DND-41 (cell line): ENCODE results near the gene CENPU.
A peak's percentile ranks its signal among the peaks of the same experiment; 100 is the strongest.

Experiments used
- ATAC-seq: fragments of 200-7000 bp; cut with Tn5 transposase; 3 replicates; pipeline ENCODE4 v1.9.1; 2021; ENCODE audit warnings: low read depth; ENCODE audit not compliant: insufficient read depth
- DNase-seq: peaks from one replicate; pipeline ENCODE4 v3.0.0-alpha.2; 2020
- H2AFZ ChIP-seq: 2 replicates; pipeline ENCODE4 v1.6.0; 2012; ENCODE audit warnings: low read depth, low read length
- H3K27ac ChIP-seq: 2 replicates; pipeline ENCODE4 v1.5.1; 2012; ENCODE audit warnings: low read length, inconsistent platforms
- H3K27me3 ChIP-seq: fragments of 200-600 bp; sonication (generic); 2 replicates; pipeline ENCODE4 v1.6.0; 2012; ENCODE audit warnings: low read length, mild to moderate bottlenecking, inconsistent platforms; ENCODE audit not compliant: insufficient read depth, poor library complexity
- H3K36me3 ChIP-seq: 2 replicates; pipeline ENCODE4 v1.5.1; 2012; ENCODE audit warnings: low read length, inconsistent platforms; ENCODE audit not compliant: insufficient read depth
- H3K4me1 ChIP-seq: 2 replicates; pipeline ENCODE4 v1.5.1; 2012; ENCODE audit warnings: mild to moderate bottlenecking, low read length; ENCODE audit not compliant: insufficient read depth
- H3K4me2 ChIP-seq: 2 replicates; pipeline ENCODE4 v1.6.0; 2012; ENCODE audit warnings: mild to moderate bottlenecking, moderate library complexity, low read length, inconsistent platforms; ENCODE audit not compliant: insufficient read depth
- H3K4me3 ChIP-seq, 2 experiments: fragments of 200-600 bp in 1 of 2; shearing (Covaris generic) in 1 of 2; 2 replicates each; pipeline ENCODE4 v1.5.1; 2012 to 2016; ENCODE audit warnings: inconsistent platforms in 2 of 2, low read length in 2 of 2, mild to moderate bottlenecking in 2 of 2, low read depth in 1 of 2, moderate library complexity in 1 of 2
- H3K79me2 ChIP-seq: 2 replicates; pipeline ENCODE4 v1.6.0; 2012; ENCODE audit warnings: low read length, inconsistent platforms; ENCODE audit not compliant: insufficient read depth
- H3K9ac ChIP-seq: 2 replicates; pipeline ENCODE4 v1.6.0; 2012; ENCODE audit warnings: low read depth, mild to moderate bottlenecking, inconsistent platforms, low read length, moderate library complexity
- H3K9me3 ChIP-seq: 2 replicates; pipeline ENCODE4 v1.5.1; 2012; ENCODE audit warnings: low read length, moderate library complexity, mild to moderate bottlenecking, inconsistent platforms; ENCODE audit not compliant: insufficient read depth, severe bottlenecking
- H4K20me1 ChIP-seq: 2 replicates; pipeline ENCODE4 v1.6.0; 2012; ENCODE audit warnings: low read length; ENCODE audit not compliant: insufficient read depth
- EZH2 ChIP-seq: IDR thresholded peaks from 3 replicates; pipeline ENCODE4 v1.6.1; 2012; ENCODE audit warnings: borderline replicate concordance, low read depth, mild to moderate bottlenecking, moderate library complexity, low read length, inconsistent platforms; ENCODE audit not compliant: severe bottlenecking
- TF ChIP-seq, protein P1 (sequence below): IDR thresholded peaks from 2 replicates; pipeline ENCODE4 v1.5.1; 2012; ENCODE audit warnings: borderline replicate concordance, low read length, moderate library complexity, mild to moderate bottlenecking; ENCODE audit not compliant: poor library complexity, severe bottlenecking; ENCODE audit errors: extremely low read depth

CENPU gene

DNA sequence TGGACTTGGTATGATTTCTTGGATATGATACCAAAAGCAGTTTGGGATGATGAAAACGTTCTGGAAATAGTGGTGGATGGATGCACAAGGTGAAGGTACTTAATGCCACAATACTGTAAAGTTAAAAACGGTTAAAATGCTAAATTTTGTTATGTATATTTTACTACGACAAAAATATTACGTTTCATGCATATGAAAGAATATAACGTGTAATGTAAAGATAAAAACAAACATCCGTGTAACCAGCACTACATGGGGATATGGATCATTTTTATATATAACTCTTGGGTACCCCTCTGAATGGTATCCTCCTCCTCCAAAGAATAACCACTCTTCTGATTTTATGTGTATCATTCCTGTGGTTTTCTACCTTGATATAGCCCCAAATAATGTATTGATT, 862 bp upstream of the CENPU start:
- peak overlapping the region; percentile 54 for H3K9ac ChIP-seq
- TF ChIP-seq EZH2, result no peak
- TF ChIP-seq, protein P1, sequence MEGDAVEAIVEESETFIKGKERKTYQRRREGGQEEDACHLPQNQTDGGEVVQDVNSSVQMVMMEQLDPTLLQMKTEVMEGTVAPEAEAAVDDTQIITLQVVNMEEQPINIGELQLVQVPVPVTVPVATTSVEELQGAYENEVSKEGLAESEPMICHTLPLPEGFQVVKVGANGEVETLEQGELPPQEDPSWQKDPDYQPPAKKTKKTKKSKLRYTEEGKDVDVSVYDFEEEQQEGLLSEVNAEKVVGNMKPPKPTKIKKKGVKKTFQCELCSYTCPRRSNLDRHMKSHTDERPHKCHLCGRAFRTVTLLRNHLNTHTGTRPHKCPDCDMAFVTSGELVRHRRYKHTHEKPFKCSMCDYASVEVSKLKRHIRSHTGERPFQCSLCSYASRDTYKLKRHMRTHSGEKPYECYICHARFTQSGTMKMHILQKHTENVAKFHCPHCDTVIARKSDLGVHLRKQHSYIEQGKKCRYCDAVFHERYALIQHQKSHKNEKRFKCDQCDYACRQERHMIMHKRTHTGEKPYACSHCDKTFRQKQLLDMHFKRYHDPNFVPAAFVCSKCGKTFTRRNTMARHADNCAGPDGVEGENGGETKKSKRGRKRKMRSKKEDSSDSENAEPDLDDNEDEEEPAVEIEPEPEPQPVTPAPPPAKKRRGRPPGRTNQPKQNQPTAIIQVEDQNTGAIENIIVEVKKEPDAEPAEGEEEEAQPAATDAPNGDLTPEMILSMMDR, result no peak

DNA sequence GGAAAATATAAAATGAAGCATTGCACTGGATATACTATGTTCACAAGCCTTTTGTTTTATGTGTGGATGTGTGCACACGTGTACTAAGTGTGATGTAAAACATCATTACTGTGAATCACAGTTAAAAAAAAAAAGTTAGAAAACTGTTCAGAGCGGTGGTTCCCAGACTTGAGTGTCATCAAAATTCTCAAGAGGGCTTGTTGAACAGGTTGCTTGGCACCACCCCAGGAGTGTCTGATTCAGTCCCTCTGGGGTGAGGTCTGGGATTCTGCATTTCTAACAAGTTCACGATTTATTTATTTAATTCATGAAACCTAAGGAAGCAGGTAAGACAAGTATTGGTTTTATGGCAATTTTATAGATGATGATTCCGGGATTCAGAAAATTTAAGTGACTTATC, 1.8 kb downstream of the CENPU start:
- peaks cover 54% of the 10 kb centered on the region for H3K36me3 ChIP-seq
- H3K9me3 ChIP-seq, result no peaks in the 10 kb centered on the region
- no peak overlapping the region for H2AFZ ChIP-seq
- no peak for TF ChIP-seq EZH2
- TF ChIP-seq, protein P1, result no peak
- H3K4me1 ChIP-seq, result peaks cover 49% of the 10 kb centered on the region
- peak overlapping the region; percentile 99 for H3K27ac ChIP-seq
- peak overlapping the region; percentile 99 for H3K9ac ChIP-seq
- H4K20me1 ChIP-seq, result peaks cover 52% of the 10 kb centered on the region
- H3K4me2 ChIP-seq, result peak overlapping the region; percentile 92
- DNase-seq (no peak), ATAC-seq (no peak)
- H3K27me3 ChIP-seq, result no peaks in the 10 kb centered on the region
- peaks cover 67% of the 10 kb centered on the region for H3K79me2 ChIP-seq
- H3K4me3 ChIP-seq, result peak overlapping the region; percentile 98 to 99; a peak in 3 of 4 replicates

More for the DNA sequence above, 862 bp upstream of the CENPU start:
- Histone ChIP-seq H3K4me3 (peak overlapping the region; percentile 18 to 99; a peak in 3 of 4 replicates), H3K36me3 (peaks cover 28% of the 10 kb centered on the region), H3K9me3 (no peaks in the 10 kb centered on the region), H2AFZ (peak overlapping the region; percentile 76), H3K27ac (peak overlapping the region; percentile 64), H4K20me1 (peaks cover 30% of the 10 kb centered on the region), H3K27me3 (no peaks in the 10 kb centered on the region), H3K4me2 (peak overlapping the region; percentile 74), H3K4me1 (peaks cover 43% of the 10 kb centered on the region), H3K79me2 (peaks cover 41% of the 10 kb centered on the region)
- ATAC-seq, result no peak
- DNase-seq, result no peak

DNA sequence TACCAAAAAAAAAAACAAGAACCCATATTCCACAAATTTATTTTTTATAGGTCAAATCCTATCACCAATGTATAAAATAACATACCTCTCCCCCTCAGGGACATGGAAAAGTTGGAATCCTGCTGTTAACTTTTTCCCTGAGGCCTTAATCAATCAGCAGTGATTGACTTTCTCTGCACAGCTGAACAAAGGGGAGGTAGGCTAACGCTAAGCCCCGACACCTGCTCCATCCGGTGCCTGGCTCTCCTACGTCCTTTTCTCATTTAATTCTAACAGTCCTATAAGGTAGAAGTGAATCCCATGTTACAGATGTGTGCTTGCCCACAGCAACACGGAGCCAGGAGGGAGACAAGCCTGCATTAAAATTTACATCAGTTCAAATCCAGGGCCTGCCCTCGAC, 2.8 kb downstream of the CENPU start:
- H3K79me2 ChIP-seq, result peaks cover 75% of the 10 kb centered on the region
- peaks cover 57% of the 10 kb centered on the region for H4K20me1 ChIP-seq
- no peak overlapping the region for H3K4me3 ChIP-seq
- H3K4me2 ChIP-seq, result peak overlapping the region; percentile 92
- no peaks in the 10 kb centered on the region for H3K9me3 ChIP-seq
- H3K27me3 ChIP-seq, result no peaks in the 10 kb centered on the region
- DNase-seq (no peak), ATAC-seq (no peak)
- H3K27ac ChIP-seq, result no peak overlapping the region
- H2AFZ ChIP-seq, result no peak overlapping the region
- H3K36me3 ChIP-seq, result peaks cover 63% of the 10 kb centered on the region
- TF ChIP-seq, protein P1, result no peak
- TF ChIP-seq EZH2, result no peak
- H3K9ac ChIP-seq, result peak overlapping the region; percentile 99
- peaks cover 51% of the 10 kb centered on the region for H3K4me1 ChIP-seq
